DND-41 (cell line): Measurements from ENCODE around the gene GLIPR1L2.

ENCODE experiments used
- ATAC-seq: fragments of 200-7000 bp; cut with Tn5 transposase; 3 replicates; pipeline ENCODE4 v1.9.1; 2021; ENCODE audit warnings: low read depth; ENCODE audit not compliant: insufficient read depth
- DNase-seq: peaks from one replicate; pipeline ENCODE4 v3.0.0-alpha.2; 2020
- H2AFZ ChIP-seq: 2 replicates; pipeline ENCODE4 v1.6.0; 2012; ENCODE audit warnings: low read depth, low read length
- H3K27ac ChIP-seq: 2 replicates; pipeline ENCODE4 v1.5.1; 2012; ENCODE audit warnings: low read length, inconsistent platforms
- H3K27me3 ChIP-seq: fragments of 200-600 bp; sonication (generic); 2 replicates; pipeline ENCODE4 v1.6.0; 2012; ENCODE audit warnings: low read length, mild to moderate bottlenecking, inconsistent platforms; ENCODE audit not compliant: insufficient read depth, poor library complexity
- H3K36me3 ChIP-seq: 2 replicates; pipeline ENCODE4 v1.5.1; 2012; ENCODE audit warnings: low read length, inconsistent platforms; ENCODE audit not compliant: insufficient read depth
- H3K4me1 ChIP-seq: 2 replicates; pipeline ENCODE4 v1.5.1; 2012; ENCODE audit warnings: mild to moderate bottlenecking, low read length; ENCODE audit not compliant: insufficient read depth
- H3K4me2 ChIP-seq: 2 replicates; pipeline ENCODE4 v1.6.0; 2012; ENCODE audit warnings: mild to moderate bottlenecking, moderate library complexity, low read length, inconsistent platforms; ENCODE audit not compliant: insufficient read depth
- H3K4me3 ChIP-seq, 2 experiments: fragments of 200-600 bp in 1 of 2; shearing (Covaris generic) in 1 of 2; 2 replicates each; pipeline ENCODE4 v1.5.1; 2012 to 2016; ENCODE audit warnings: inconsistent platforms in 2 of 2, low read length in 2 of 2, mild to moderate bottlenecking in 2 of 2, low read depth in 1 of 2, moderate library complexity in 1 of 2
- H3K79me2 ChIP-seq: 2 replicates; pipeline ENCODE4 v1.6.0; 2012; ENCODE audit warnings: low read length, inconsistent platforms; ENCODE audit not compliant: insufficient read depth
- H3K9ac ChIP-seq: 2 replicates; pipeline ENCODE4 v1.6.0; 2012; ENCODE audit warnings: low read depth, mild to moderate bottlenecking, inconsistent platforms, low read length, moderate library complexity
- H3K9me3 ChIP-seq: 2 replicates; pipeline ENCODE4 v1.5.1; 2012; ENCODE audit warnings: low read length, moderate library complexity, mild to moderate bottlenecking, inconsistent platforms; ENCODE audit not compliant: insufficient read depth, severe bottlenecking
- H4K20me1 ChIP-seq: 2 replicates; pipeline ENCODE4 v1.6.0; 2012; ENCODE audit warnings: low read length; ENCODE audit not compliant: insufficient read depth
- EZH2 ChIP-seq: IDR thresholded peaks from 3 replicates; pipeline ENCODE4 v1.6.1; 2012; ENCODE audit warnings: borderline replicate concordance, low read depth, mild to moderate bottlenecking, moderate library complexity, low read length, inconsistent platforms; ENCODE audit not compliant: severe bottlenecking
- TF ChIP-seq, protein P1 (sequence below): IDR thresholded peaks from 2 replicates; pipeline ENCODE4 v1.5.1; 2012; ENCODE audit warnings: borderline replicate concordance, low read length, moderate library complexity, mild to moderate bottlenecking; ENCODE audit not compliant: poor library complexity, severe bottlenecking; ENCODE audit errors: extremely low read depth

The GLIPR1L2 gene

DNA sequence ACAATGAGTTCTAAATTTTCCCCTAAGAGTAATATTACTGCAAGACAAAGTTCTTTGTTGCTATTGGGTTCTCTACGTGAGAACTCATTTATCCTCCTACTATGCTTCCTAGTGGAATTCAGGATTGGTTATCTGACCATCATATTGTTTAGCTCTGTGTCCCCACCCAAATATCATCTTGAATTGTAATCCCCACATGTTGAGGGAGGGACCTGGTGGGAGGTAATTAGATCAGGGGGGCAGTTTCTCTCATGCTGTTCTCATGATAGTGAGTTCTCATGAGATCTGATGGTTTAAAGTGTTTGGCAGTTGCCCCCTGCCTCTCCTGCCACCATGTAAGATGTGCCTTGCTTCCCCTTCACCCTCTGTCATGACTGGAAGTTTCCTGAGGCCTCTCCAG lies 36.6 kb downstream of the GLIPR1L2 start:
- H3K9ac ChIP-seq, result no peak overlapping the region
- TF ChIP-seq, protein P1, sequence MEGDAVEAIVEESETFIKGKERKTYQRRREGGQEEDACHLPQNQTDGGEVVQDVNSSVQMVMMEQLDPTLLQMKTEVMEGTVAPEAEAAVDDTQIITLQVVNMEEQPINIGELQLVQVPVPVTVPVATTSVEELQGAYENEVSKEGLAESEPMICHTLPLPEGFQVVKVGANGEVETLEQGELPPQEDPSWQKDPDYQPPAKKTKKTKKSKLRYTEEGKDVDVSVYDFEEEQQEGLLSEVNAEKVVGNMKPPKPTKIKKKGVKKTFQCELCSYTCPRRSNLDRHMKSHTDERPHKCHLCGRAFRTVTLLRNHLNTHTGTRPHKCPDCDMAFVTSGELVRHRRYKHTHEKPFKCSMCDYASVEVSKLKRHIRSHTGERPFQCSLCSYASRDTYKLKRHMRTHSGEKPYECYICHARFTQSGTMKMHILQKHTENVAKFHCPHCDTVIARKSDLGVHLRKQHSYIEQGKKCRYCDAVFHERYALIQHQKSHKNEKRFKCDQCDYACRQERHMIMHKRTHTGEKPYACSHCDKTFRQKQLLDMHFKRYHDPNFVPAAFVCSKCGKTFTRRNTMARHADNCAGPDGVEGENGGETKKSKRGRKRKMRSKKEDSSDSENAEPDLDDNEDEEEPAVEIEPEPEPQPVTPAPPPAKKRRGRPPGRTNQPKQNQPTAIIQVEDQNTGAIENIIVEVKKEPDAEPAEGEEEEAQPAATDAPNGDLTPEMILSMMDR, result no peak
- no peak for TF ChIP-seq EZH2
- no peak overlapping the region for H2AFZ ChIP-seq
- DNase-seq, result no peak
- no peak overlapping the region for H3K27ac ChIP-seq
- no peak overlapping the region for H3K4me3 ChIP-seq
- no peaks in the 10 kb centered on the region for H4K20me1 ChIP-seq
- no peaks in the 10 kb centered on the region for H3K27me3 ChIP-seq
- no peak overlapping the region for H3K4me2 ChIP-seq
- no peaks in the 10 kb centered on the region for H3K4me1 ChIP-seq
- H3K9me3 ChIP-seq, result peaks cover 22% of the 10 kb centered on the region
- ATAC-seq, result no peak
- no peaks in the 10 kb centered on the region; the same call in 1 of the 2 replicates for H3K36me3 ChIP-seq
- H3K79me2 ChIP-seq, result no peaks in the 10 kb centered on the region

- TF ChIP-seq EZH2, result no peak
- TF ChIP-seq, protein P1, result no peak
- DNase-seq (no peak), ATAC-seq (no peak)
- no peak overlapping the region for H3K4me3 ChIP-seq
- peaks cover 22% of the 10 kb centered on the region for H3K9me3 ChIP-seq
- H4K20me1 ChIP-seq, result no peaks in the 10 kb centered on the region
- H3K79me2 ChIP-seq, result no peaks in the 10 kb centered on the region
- no peak overlapping the region for H3K27ac ChIP-seq
- H3K36me3 ChIP-seq, result no peaks in the 10 kb centered on the region; the same call in 1 of the 2 replicates
- no peaks in the 10 kb centered on the region for H3K4me1 ChIP-seq
- H3K27me3 ChIP-seq, result no peaks in the 10 kb centered on the region
- no peak overlapping the region for H2AFZ ChIP-seq
- no peak overlapping the region for H3K4me2 ChIP-seq
- H3K9ac ChIP-seq, result no peak overlapping the region
Measured at GRCh38 chr12:75428767-75429166, 37.9 kb downstream of the GLIPR1L2 start.

GRCh38 chr12:75432924-75433323 lies 42.0 kb downstream of the GLIPR1L2 start:
- DNase-seq, result no peak
- no peaks in the 10 kb centered on the region for H4K20me1 ChIP-seq
- no peak overlapping the region for H3K27ac ChIP-seq
- peaks cover 28% of the 10 kb centered on the region for H3K9me3 ChIP-seq
- H3K4me3 ChIP-seq, result no peak overlapping the region
- H2AFZ ChIP-seq, result no peak overlapping the region
- ATAC-seq, result no peak
- no peak overlapping the region for H3K9ac ChIP-seq
- H3K4me1 ChIP-seq, result peaks cover 7% of the 10 kb centered on the region
- TF ChIP-seq EZH2, result no peak
- TF ChIP-seq, protein P1, result no peak
- no peak overlapping the region for H3K4me2 ChIP-seq
- H3K27me3 ChIP-seq, result no peaks in the 10 kb centered on the region
- H3K36me3 ChIP-seq, result no peaks in the 10 kb centered on the region; the same call in 1 of the 2 replicates
- H3K79me2 ChIP-seq, result no peaks in the 10 kb centered on the region

GRCh38 chr12:75437564-75437963 lies 46.7 kb downstream of the GLIPR1L2 start:
- no peaks in the 10 kb centered on the region for H3K79me2 ChIP-seq
- ATAC-seq (no peak), DNase-seq (no peak)
- H3K27me3 ChIP-seq, result no peaks in the 10 kb centered on the region
- no peaks in the 10 kb centered on the region for H3K36me3 ChIP-seq
- no peak overlapping the region for H2AFZ ChIP-seq
- no peaks in the 10 kb centered on the region for H4K20me1 ChIP-seq
- peaks cover 12% of the 10 kb centered on the region for H3K9me3 ChIP-seq
- no peak for TF ChIP-seq EZH2
- TF ChIP-seq, protein P1, result peak; percentile 46
- H3K9ac ChIP-seq, result no peak overlapping the region
- no peak overlapping the region for H3K4me2 ChIP-seq
- no peak overlapping the region for H3K4me3 ChIP-seq
- peak overlapping the region; percentile 64 for H3K27ac ChIP-seq
- H3K4me1 ChIP-seq, result peaks cover 52% of the 10 kb centered on the region
